NCI-H1105 (cell line): Measurements from ENCODE around the gene FAM168A.

Experiments used
- DNase-seq: peaks from one replicate; lab custom pipeline; 2025; lab: John Stamatoyannopoulos, UW

The FAM168A gene

DNA sequence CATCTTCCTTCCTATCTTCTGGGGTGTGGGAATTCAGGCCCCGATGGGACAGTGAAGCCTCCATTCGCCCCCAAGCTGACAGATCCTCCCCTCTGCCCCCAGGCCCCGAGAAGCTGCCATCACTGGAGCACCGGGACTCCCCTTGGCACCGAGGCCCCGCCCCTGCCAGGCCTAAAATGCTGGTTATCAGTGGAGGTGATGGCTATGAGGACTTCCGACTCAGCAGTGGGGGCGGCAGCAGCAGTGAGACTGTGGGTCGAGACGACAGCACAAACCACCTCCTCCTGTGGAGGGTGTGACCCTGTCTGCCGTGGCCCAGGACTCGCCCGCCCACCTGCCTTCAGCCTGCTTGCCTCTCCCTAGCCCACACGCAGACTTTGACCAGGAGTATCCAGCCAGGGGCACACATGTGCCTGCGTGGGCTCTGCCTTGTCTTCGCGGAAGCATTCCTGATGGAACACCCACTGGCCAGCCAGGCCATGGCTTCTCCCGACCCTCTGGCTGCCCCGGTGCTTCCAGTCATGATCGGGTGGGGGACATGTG, 230.4 kb downstream of the FAM168A start:
- no peak for DNase-seq

DNA sequence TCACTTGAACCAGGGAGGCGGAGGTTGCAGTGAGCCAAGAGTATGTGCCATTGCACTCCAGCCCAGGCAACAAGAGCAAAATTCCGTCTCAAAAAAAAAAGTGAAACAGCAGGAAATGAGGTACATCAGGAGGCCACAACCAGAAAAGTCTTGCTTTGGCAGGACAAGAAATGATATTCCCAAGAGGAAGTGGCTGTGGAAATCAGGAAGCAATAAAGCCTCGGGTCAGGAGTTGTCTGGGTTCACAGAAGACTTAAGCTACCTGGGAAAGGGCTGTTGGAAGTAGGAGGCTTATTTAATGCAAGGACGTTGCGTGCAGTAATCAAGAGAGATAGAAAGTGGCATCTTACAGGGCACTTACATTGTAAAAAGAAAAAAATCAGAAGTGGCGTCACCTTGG, 231.0 kb downstream of the FAM168A start:
- DNase-seq: no peak

DNA sequence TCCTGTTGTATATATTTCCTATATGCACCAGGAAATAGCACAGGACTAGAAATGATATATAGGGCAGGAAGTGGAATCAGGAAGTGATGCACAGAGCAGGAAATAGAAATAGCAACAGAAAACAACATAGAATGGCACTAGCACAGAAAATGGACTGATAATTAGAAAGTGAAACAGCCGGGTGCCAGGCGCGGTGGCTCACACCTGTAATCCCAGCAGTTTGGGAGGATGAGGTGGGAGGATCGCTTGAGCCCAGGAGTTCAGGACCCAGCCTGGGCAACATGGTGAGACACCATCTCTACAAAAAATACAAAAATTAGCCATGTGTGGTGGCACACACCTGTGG, 231.7 kb downstream of the FAM168A start:
- no peak for DNase-seq

DNA sequence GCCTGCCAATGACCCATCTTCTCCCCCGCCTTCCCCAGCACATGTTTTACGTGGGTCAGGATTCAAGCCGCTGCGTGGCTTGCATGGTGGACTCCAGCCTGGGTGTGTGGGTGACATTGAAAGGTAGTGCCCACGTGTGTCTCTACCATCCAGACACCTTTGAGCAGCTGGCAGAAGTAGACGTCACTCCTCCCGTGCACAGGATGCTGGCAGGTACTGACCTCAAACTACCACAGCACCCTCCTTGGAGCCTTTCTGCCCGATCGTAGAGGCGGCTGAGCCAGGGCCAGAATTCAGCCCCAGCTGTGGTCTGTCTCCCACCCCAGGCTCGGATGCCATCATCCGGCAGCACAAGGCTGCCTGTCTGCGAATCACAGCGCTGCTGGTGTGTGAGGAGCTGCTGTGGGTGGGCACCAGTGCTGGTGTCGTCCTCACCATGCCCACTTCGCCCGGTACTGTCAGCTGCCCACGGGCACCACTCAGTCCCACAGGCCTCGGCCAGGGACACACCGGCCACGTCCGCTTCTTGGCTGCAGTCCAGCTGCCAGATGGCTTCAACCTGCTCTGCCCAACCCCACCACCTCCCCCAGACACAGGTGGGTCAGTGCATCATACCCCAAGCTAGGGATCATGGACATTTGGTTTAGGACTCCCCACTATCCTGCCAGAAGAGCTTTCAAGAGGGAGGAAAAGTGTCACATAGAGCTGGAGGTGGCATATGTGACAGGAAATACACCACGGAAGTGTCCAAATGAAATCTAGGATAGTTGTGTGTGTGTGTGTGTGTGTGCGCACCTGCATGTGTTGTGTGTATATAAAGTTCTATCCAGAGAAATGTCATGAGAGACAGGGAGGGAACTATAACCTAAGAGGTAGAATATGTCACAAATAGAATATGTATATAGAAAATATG, 232.3 kb downstream of the FAM168A start:
- DNase-seq: no peak

DNA sequence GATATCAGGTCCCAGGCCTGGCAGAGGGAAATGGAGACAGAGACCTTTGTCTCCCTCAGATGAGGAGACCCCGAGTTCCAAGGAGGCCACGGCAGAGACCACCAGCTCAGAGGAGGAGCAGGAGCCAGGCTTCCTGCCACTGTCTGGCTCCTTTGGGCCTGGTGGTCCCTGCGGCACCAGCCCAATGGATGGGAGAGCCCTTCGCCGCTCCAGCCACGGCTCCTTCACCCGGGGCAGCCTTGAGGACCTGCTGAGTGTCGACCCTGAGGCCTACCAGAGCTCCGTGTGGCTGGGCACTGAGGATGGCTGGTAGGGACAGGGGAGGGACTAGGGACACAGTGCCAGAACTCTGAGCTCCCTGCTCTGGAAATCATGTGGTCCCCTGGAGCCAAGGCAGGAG, 234.8 kb downstream of the FAM168A start:
- no peak for DNase-seq

DNA sequence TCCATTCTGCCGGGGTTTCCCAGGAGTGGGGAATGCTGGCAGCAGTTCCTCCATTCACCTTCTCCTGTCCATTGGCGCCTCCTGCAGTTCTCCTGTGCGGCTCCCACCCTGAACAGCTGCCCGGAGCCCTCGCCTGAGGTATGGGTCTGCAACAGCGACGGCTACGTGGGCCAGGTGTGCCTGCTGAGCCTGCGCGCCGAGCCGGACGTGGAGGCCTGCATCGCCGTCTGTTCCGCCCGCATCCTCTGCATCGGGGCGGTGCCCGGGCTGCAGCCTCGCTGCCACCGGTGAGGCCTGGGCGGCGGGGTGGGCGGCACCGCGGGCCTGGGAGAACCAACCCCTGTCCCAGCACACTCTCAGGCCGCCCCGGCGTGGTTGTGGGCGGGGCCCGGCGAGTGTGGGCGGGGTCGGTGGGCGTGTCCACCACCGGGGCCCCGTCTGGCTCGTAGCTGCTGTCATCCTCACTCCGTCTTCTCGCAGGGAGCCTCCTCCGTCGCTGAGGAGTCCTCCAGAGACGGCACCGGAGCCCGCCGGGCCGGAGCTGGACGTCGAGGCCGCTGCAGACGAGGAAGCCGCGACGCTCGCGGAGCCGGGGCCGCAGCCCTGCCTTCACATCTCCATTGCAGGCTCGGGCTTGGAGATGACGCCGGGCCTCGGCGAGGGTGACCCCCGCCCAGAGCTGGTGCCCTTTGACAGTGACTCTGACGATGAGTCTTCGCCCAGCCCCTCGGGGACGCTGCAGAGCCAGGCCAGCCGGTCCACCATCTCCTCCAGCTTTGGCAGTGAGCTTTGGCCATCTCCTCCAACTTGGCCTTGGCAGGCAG, 235.7 kb downstream of the FAM168A start:
- no peak for DNase-seq

DNA sequence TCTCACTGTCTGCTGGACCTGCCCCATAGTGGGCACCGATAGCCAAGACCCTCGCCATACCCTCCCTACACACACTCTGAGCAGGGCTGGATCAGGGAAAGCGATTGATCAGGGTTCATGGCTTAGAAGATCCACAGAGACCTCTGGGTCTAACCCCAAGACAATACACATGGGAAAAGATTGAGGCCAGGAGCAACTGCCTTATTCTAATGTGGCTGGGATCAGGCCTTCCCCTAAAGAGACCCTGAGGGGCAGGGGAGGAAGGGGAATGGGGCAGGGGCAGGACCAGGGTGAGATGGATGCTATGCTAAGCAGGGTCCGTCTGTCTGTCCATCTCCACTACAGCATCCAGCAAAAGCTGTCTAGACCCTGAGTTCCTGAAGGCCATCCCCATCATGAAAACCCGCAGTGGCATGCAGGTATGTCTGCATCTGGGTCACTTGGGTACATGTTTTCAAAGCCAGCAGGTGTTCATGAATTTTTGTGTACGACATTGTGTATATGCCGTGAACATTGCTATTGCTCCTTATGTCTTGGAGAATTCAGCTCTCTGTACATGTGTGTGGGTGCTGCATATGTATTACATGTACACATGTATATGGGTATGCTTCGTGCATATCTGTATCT, 237.1 kb downstream of the FAM168A start:
- no peak for DNase-seq

DNA sequence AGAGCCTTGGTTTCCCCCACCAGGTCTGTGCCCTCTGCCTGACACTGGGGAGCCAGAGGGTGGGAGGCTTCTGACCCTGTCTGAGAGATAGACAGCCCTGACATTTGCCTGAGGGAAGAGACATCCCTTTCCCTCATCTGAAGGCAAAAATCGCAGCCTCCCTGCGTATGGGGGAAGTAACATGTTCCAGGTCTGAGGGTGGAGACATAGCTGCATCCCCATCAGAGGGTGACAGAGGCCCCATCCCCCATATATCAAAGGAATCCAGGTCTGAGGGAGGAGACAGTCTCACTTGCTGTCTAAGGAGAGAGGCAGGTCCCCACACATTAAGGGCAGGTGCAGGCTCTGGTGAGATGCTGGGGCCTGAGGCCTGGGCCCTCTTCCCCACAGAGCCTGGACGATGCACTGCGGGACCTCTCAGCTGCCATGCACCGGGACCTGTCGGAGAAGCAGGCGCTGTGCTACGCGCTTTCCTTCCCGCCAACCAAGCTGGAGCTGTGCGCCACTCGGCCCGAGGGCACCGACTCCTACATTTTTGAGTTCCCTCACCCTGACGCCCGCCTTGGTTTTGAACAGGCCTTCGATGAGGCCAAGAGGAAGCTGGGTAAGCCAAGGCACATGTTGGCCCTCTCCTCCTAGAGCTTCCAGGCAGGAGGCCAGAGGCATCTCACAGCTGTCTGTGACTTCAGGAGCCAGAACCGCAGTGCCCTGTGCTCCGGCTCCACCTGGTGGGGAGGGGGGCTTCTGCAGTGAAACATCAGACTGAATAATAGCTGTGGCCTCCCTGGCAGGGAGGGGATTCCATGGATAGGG, 237.8 kb downstream of the FAM168A start:
- peak; percentile 10 for DNase-seq

DNA sequence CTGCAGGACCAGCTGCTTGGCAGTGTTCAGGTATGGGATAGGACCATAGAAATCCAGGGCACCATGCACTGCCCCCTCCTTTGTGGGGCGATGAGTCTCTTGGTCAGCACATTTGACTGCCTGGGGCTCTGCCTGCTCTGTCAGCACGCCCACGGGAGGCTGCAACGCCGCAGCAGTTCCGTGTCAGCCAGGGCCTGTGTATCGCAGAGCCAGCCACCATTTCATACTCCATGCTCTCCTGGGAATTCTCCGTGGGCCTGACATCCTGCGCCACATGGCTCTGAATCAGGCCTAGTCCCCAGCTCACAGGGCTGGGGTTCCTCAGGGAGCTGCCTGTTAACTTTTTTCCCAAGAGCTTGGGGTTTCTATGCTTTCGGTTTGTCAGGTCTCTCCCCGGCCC, 238.6 kb downstream of the FAM168A start:
- DNase-seq: no peak

DNA sequence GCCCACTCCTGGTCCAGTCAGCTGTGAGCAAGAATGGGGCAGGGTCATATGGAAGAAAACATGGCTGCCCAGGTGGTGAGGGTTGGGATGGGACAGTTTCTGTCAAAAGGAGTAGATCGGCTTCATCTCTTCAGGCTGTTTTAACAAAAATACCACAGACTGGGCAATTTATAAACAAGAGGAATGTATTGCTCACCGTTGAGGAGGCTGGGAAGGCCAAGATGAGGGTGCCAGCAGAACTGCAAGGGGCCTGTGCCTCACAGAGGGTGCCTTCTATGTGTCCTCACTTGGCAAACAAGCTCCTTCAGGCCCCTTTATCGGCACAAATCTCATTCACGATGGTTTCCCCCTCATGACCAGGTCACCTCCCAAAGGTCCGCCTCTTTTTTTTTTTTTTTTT, 239.8 kb downstream of the FAM168A start:
- no peak for DNase-seq

DNA sequence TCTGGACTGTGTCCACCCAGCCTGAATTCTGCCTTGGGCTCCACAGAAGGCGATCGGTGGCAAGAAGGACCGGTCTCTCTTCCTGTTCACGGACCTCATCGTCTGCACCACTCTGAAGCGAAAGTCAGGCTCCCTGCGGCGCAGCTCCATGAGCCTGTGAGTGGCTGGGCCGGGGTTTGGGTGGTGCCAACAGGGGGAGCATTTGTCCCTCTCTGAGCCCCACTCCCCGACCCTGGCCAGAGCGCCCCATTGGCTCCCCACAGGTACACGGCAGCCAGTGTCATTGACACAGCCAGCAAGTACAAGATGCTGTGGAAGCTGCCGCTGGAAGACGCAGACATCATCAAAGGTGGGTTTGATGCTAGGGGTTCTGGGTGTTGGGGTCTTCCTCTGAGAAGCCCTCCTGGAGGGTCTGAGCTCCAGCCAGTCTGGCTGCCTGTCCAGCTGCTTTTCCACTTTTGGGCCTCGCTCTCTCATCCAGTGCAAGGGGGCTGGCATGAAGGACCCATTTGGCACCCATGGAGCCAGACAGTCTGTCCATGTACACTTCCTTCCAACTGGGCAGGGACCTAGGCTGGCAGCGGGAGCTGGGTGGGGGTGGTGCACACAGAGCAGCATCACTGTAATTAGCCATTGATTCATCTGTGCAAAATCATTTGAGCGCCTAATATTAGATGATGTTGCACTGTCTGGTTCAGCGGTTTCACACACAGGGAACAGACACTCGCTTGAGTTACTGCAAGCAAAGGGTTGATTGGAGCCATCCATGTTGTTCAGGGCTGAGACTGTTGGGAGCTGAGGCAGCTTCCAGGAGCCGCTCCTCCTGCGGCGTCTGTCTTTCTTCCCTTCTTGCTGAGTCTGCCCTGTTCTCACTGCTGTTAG, 240.7 kb downstream of the FAM168A start:
- DNase-seq: no peak

DNA sequence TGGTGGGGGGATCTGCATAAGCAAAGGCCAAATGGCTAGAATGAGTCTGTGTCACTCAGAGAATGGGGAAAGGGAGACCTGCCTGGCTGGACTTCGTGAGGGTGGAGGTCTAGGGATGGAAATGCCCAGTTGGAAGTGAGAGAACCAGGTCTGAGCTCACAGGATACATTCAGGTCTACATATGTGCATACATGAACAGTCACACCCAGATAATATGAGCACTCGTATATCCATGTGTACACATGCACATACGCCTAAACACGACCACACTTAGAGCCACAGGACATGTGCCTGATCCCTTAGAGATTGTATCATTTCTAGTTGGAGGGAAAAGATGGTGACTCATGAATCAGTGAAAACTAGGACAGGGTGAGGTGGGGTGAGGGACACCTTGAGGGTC, 242.8 kb downstream of the FAM168A start:
- no peak for DNase-seq

DNA sequence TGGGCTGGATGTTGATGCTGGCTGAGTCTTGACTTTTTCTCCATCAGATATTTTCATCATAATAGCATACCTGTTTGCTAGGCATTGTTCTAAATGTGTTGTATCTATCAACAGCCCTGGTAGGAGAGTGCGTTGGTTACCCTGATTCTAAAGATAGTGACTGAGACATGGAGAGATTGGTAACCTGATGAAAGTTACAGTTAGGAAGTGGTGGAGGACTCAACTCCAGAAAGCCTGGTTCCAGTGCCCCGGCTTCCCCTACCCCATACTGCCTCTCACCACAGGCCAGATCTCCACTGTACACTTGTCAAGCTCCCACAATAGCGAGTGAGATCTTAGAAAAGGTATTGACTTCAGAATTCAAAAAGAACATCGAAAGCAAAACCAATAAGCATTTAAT, 244.5 kb downstream of the FAM168A start:
- DNase-seq: no peak

DNA sequence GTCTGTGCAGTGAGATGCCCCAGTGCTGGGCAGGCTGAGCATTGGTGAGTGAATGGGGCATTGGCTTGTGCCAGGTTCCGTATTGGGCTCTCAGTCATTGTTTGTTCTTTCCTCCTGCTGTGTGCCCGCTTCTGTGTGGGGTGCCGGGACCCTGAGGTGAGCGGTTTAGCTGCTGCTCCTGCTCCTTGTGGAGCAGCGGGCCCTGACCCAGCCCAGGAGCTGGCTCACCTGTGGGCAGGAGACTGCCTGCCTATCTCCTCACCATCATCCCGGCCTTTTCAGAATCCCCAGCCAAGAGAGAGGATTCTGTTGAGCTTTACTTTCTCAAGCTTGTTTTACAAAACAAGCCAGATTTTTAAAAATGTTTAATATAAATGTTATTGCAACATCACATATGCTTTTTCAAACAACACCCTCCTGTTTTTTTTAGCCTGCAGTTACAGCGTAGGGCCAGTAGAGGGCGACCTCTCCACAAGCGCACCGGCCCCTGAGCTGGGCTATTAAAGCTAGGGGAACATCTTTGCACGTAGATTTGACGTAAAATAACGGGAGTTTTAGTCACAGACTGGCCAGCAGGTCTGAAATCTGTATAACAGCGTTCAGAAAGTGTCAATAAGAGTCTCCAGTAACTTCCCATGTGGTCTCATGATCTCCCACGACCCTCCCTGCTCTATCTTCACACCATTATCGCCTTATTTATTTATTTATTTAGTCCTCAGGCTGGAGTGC, 246.8 kb downstream of the FAM168A start:
- peak; percentile 36 for DNase-seq
